Activated CD8-positive, alpha-beta memory T cell treated with anti-CD3 and anti-CD28 coated beads, Interleukin-2, amount 50 U/mL, for 1 hour (primary cell): ENCODE measurements around the gene MYCN.

Experiments used
- DNase-seq: peaks from one replicate; pipeline ENCODE4 v3.0.0-alpha.2; 2020; ENCODE audit errors: extremely low read depth

Gene MYCN

GRCh38 chr2:15931319-15931890 is 8.9 kb upstream of the MYCN start:
- no peak for DNase-seq

- DNase-seq, result no peak
Observed at GRCh38 chr2:15931950-15932349, 8.4 kb upstream of the MYCN start.

- no peak for DNase-seq
Observed at GRCh38 chr2:15932394-15933183, 7.8 kb upstream of the MYCN start.

- DNase-seq, result no peak
Observed at GRCh38 chr2:15933184-15933845, 7.0 kb upstream of the MYCN start.

GRCh38 chr2:15934291-15934945 is 5.9 kb upstream of the MYCN start:
- DNase-seq, result no peak

- no peak for DNase-seq
Observed at GRCh38 chr2:15935189-15935588, 5.2 kb upstream of the MYCN start.

- DNase-seq, result no peak
Observed at GRCh38 chr2:15935675-15936074, 4.7 kb upstream of the MYCN start.

- no peak for DNase-seq
Observed at GRCh38 chr2:15936277-15937104, 3.9 kb upstream of the MYCN start.

GRCh38 chr2:15937105-15937881 is 3.1 kb upstream of the MYCN start:
- no peak for DNase-seq

- DNase-seq, result no peak
Observed at GRCh38 chr2:15937882-15938802, 2.2 kb upstream of the MYCN start.

GRCh38 chr2:15938803-15939555 is 1.4 kb upstream of the MYCN start:
- no peak for DNase-seq

- no peak for DNase-seq
Observed at GRCh38 chr2:15939556-15939853, 845 bp upstream of the MYCN start.

- DNase-seq, result no peak
Observed at GRCh38 chr2:15940661-15941480, 521 bp downstream of the MYCN start.

- no peak for DNase-seq
Observed at GRCh38 chr2:15941481-15941850, 1.1 kb downstream of the MYCN start.

- DNase-seq, result no peak
Observed at GRCh38 chr2:15941871-15942710, 1.7 kb downstream of the MYCN start.

GRCh38 chr2:15942711-15943345 is 2.5 kb downstream of the MYCN start:
- no peak for DNase-seq
